K562 (cell line): ENCODE data around the gene DEF6. TPM values are rescaled to one million over a fixed set of nuclear protein-coding genes. Genes with fewer than 3 reads are reported as not detected.

Experiments used
- CHD2 ChIP-seq: IDR thresholded peaks from 2 replicates; pipeline ENCODE4 v1.6.1; 2011; ENCODE audit warnings: low read depth, low read length
- ERF ChIP-seq: fragments of 450-650 bp; formaldehyde crosslinking; IDR thresholded peaks from 2 replicates; pipeline ENCODE4 v1.4.0; 2020; ENCODE audit warnings: mild to moderate bottlenecking, mixed read lengths
- IRF2 ChIP-seq: sonication (generic); formaldehyde crosslinking; IDR thresholded peaks from 2 replicates; pipeline ENCODE4 v1.8.1; 2022; ENCODE audit warnings: mild to moderate bottlenecking, missing genetic modification reagents
- KLF10 ChIP-seq: fragments of 250-450 bp; sonication (Bioruptor Pico); IDR thresholded peaks from 2 replicates; pipeline ENCODE4 v1.6.1; 2021; ENCODE audit warnings: matching md5 sums
- LARP7 ChIP-seq: fragments of 450-650 bp; IDR thresholded peaks from 2 replicates; pipeline ENCODE4 v1.6.1; 2016
- PHF21A ChIP-seq: fragments of 450-650 bp; IDR thresholded peaks from 2 replicates; pipeline ENCODE4 v1.6.1; 2017; ENCODE audit warnings: low read depth, borderline replicate concordance
- POLR3A ChIP-seq: IDR thresholded peaks from 2 replicates; pipeline ENCODE4 v1.6.1; 2011; ENCODE audit warnings: borderline replicate concordance, mild to moderate bottlenecking, moderate library complexity; ENCODE audit not compliant: insufficient read length, insufficient read depth; ENCODE audit errors: extremely low read depth
- SMAD1 ChIP-seq: fragments of 150-350 bp; IDR thresholded peaks from 2 replicates; pipeline ENCODE4 v1.6.1; 2014; ENCODE audit warnings: low read length, low read depth; ENCODE audit not compliant: partially characterized antibody
- SRSF1 ChIP-seq: fragments of 200-400 bp; formaldehyde crosslinking; IDR thresholded peaks from 2 replicates; pipeline ENCODE4 v1.6.1; 2017; ENCODE audit warnings: mild to moderate bottlenecking, low read depth, low read length, moderate library complexity
- STAT5B ChIP-seq: fragments of 250-450 bp; sonication (Bioruptor Pico); IDR thresholded peaks from 2 replicates; pipeline ENCODE4 v1.8.0; 2021; ENCODE audit warnings: mild to moderate bottlenecking, inconsistent platforms
- SUPT5H ChIP-seq: fragments of 450-650 bp; IDR thresholded peaks from 2 replicates; pipeline ENCODE4 v1.6.1; 2016
- TCF7L2 ChIP-seq: fragments of 150-350 bp; IDR thresholded peaks from 2 replicates; pipeline ENCODE4 v1.6.1; 2016; ENCODE audit warnings: low read depth, mild to moderate bottlenecking, low read length, moderate library complexity
- ZFX ChIP-seq: sonication (generic); formaldehyde crosslinking; IDR thresholded peaks from 2 replicates; pipeline ENCODE4 v1.8.0; 2022; ENCODE audit warnings: mild to moderate bottlenecking, missing genetic modification reagents, moderate library complexity
- ZNF830 ChIP-seq: fragments of 250-450 bp; sonication (Bioruptor Pico); IDR thresholded peaks from 2 replicates; pipeline ENCODE4 v1.5.0; 2021; ENCODE audit warnings: mild to moderate bottlenecking
- polyA plus RNA-seq, 8 experiments: library from polyadenylated mRNA; depleted of rRNA in 4 of 8; stranded (reverse) in 5 of 8; unstranded in 3 of 8; fragments of >200 nt; fragmentation: Nextera tagmentation in 2 of 8; fragmentation: Illumina TruSeq in 1 of 8; extraction: Ambion mirVana in 2 of 8; extraction: Trizol in 1 of 8; gene quantifications; 2 replicates each; pipeline versions ENCODE4 v1.2.1 to v1.2.3, GENCODE V29; 2011 to 2014; ENCODE audit warnings: inconsistent platforms in 1 of 8, missing spikeins in 1 of 8
- total RNA-seq, 7 experiments: library from RNA; depleted of rRNA in 6 of 7; stranded (reverse); fragments of >200 nt in 6 of 7; fragmentation: Illumina TruSeq in 2 of 7; extraction: Trizol in 2 of 7; gene quantifications; 2 replicates each; pipeline versions ENCODE4 v1.2.1 to v1.2.3, GENCODE V29; 2011 to 2021; ENCODE audit warnings: low replicate concordance in 1 of 7
- TF ChIP-seq, protein P1 (sequence below), 2 experiments: fragments of 450-650 bp; IDR thresholded peaks; 2 replicates each; pipeline ENCODE4 v1.6.1; 2016; ENCODE audit warnings: mild to moderate bottlenecking in 2 of 2, borderline replicate concordance in 1 of 2, low read depth in 1 of 2, moderate library complexity in 1 of 2
- TF ChIP-seq, protein P2 (sequence below): fragments of 250-450 bp; sonication (Bioruptor Pico); IDR thresholded peaks from 2 replicates; pipeline ENCODE4 v1.4.0; 2020; ENCODE audit warnings: mild to moderate bottlenecking, moderate library complexity

Gene DEF6
- total and polyA plus RNA-seq, 9 of the 15 experiments (the other 6 are each of a cell fraction or from before 2014, with no cell fraction given): 1.3 to 44.6 (median 22.7) TPM

DNA sequence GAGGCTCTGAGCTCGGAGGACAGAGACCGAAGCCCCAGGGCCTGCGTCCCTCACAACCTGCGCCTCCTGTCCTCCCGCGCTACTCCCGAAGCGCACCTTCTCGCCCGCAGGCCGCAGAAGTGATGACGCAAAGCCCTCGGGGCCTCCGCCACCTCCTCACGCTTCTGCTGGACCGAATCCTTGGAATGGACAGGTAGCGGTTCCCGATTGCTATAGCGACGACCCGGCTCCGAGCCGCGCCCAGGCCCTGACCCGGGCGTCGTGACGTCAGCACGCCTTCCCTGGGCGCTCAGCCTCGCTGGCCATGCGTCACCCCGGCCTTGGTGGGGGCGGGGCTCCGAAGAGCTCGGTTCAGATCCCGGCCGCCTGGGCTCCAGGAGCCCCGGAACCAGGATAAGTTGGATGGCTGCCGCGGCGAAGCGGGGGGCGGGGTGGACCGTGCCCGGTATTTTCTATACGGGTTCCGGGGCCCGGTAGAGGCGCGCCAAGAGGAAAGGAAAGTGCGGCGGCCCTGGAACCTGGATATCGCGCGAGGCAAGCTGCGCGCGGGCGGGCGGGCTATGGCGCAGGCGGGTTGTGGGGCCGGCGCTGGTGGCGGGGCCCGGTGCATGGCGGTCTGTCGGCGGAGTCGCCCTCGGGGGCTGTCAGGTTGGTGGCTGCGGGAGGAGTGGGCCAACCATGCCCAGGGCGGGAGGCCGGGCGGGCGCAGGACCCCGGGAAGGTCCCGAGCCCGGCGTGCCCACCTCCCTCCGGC lies 38.2 kb upstream of the DEF6 start, which contains the start of gene ZNF76 (continued):
- TF ChIP-seq SRSF1 (no peak), KLF10 (CRISPR knock-in tag) (no peak), PHF21A (peak; percentile 85), TCF7L2 (no peak), ERF (CRISPR knock-in tag) (peak; percentile 87), SMAD1 (peak; percentile 40), STAT5B (CRISPR knock-in tag) (no peak), LARP7 (no peak), IRF2 (CRISPR knock-in tag) (no peak), POLR3A (no peak), ZNF830 (0 out of 2 replicates have a peak, but pooled peaks have one; percentile 60), SUPT5H (peak; percentile 66; the same call in 1 of the 2 replicates), CHD2 (peak; percentile 75), ZFX (CRISPR knock-in tag) (peak; percentile 99)
- TF ChIP-seq, protein P1, sequence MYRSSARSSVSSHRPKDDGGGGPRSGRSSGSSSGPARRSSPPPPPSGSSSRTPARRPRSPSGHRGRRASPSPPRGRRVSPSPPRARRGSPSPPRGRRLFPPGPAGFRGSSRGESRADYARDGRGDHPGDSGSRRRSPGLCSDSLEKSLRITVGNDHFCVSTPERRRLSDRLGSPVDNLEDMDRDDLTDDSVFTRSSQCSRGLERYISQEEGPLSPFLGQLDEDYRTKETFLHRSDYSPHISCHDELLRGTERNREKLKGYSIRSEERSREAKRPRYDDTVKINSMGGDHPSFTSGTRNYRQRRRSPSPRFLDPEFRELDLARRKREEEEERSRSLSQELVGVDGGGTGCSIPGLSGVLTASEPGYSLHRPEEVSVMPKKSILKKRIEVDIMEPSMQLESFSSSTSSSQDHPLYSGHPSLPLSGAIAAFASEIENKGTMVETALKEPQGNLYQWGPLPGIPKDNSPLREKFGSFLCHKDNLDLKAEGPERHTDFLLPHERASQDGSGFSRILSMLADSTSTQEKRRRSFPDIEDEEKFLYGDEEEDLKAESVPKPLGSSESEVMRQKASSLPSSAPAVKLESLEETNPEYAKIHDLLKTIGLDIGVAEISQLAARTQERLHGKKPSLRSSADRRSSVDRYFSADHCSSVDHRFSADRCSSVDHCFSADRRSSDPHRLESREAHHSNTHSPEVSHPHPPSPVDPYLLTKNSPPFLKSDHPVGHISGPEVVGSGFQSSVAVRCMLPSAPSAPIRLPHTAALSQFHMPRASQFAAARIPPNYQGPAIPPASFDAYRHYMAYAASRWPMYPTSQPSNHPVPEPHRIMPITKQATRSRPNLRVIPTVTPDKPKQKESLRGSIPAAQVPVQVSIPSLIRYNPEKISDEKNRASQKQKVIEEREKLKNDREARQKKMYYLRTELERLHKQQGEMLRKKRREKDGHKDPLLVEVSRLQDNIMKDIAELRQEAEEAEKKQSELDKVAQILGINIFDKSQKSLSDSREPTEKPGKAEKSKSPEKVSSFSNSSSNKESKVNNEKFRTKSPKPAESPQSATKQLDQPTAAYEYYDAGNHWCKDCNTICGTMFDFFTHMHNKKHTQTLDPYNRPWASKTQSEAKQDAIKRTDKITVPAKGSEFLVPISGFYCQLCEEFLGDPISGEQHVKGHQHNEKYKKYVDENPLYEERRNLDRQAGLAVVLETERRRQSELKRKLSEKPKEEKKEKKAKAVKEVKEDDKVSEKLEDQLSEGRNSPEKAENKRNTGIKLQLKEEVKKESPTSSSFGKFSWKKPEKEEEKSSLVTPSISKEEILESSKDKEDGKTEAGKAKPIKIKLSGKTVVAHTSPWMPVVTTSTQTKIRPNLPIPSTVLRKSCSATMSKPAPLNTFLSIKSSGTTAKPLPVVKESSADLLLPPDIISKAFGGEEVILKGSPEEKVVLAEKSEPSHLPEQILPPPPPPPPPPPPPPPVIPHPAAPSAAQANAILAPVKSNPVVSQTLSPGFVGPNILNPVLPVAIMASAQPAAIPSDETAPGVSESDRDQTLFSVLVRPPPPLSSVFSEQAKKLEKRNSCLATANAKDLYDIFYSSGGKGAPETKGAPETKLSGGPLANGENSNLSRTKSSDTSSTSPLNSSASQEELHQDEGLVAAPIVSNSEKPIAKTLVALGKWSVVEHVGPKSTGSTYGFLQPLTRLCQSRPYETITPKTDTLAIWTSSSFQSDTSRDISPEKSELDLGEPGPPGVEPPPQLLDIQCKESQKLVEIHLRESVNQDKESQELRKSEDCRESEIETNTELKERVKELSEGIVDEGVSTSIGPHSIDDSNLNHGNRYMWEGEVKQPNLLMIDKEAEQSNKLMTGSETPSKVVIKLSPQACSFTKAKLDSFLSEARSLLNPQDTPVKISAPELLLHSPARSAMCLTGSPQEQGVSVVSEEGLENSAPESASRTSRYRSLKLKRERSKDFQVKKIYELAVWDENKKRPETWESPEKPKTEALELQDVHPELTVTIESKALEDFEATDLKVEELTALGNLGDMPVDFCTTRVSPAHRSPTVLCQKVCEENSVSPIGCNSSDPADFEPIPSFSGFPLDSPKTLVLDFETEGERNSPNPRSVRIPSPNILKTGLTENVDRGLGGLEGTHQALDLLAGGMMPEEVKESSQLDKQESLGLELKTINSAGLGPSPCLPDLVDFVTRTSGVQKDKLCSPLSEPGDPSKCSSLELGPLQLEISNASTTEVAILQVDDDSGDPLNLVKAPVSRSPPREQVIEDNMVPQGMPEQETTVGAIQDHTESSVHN (IDR thresholded peaks at IDR 0.05; ENCODE audit: borderline replicate concordance in 1 of 2, low read depth in 1 of 2): no peak
- TF ChIP-seq, protein P2, sequence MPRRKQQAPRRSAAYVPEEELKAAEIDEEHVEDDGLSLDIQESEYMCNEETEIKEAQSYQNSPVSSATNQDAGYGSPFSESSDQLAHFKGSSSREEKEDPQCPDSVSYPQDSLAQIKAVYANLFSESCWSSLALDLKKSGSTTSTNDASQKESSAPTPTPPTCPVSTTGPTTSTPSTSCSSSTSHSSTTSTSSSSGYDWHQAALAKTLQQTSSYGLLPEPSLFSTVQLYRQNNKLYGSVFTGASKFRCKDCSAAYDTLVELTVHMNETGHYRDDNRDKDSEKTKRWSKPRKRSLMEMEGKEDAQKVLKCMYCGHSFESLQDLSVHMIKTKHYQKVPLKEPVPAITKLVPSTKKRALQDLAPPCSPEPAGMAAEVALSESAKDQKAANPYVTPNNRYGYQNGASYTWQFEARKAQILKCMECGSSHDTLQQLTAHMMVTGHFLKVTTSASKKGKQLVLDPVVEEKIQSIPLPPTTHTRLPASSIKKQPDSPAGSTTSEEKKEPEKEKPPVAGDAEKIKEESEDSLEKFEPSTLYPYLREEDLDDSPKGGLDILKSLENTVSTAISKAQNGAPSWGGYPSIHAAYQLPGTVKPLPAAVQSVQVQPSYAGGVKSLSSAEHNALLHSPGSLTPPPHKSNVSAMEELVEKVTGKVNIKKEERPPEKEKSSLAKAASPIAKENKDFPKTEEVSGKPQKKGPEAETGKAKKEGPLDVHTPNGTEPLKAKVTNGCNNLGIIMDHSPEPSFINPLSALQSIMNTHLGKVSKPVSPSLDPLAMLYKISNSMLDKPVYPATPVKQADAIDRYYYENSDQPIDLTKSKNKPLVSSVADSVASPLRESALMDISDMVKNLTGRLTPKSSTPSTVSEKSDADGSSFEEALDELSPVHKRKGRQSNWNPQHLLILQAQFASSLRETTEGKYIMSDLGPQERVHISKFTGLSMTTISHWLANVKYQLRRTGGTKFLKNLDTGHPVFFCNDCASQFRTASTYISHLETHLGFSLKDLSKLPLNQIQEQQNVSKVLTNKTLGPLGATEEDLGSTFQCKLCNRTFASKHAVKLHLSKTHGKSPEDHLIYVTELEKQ (CRISPR knock-in tag): no peak
